Thyroid gland (tissue), 4 donors: ENCODE measurements around the gene KLK8.

Source experiments
- POLR2A ChIP-seq, 2 donors: fragments of 450-650 bp; IDR thresholded peaks; one replicate each; pipeline ENCODE4 v1.6.1; 2017; ENCODE audit warnings: antibody characterized with exemption in 2 of 2, mild to moderate bottlenecking in 2 of 2, moderate library complexity in 1 of 2
- TF ChIP-seq, protein P1 (sequence below), 6 experiments: fragments of 200-600 bp in 3 of 6; fragments of 450-650 bp in 3 of 6; sonication (generic) in 3 of 6; IDR thresholded peaks; one replicate each; pipeline ENCODE4 v1.5.1; 2016 to 2019; ENCODE audit warnings: antibody characterized with exemption in 6 of 6, mild to moderate bottlenecking in 2 of 6, inconsistent platforms in 1 of 6, moderate library complexity in 1 of 6

DNA sequence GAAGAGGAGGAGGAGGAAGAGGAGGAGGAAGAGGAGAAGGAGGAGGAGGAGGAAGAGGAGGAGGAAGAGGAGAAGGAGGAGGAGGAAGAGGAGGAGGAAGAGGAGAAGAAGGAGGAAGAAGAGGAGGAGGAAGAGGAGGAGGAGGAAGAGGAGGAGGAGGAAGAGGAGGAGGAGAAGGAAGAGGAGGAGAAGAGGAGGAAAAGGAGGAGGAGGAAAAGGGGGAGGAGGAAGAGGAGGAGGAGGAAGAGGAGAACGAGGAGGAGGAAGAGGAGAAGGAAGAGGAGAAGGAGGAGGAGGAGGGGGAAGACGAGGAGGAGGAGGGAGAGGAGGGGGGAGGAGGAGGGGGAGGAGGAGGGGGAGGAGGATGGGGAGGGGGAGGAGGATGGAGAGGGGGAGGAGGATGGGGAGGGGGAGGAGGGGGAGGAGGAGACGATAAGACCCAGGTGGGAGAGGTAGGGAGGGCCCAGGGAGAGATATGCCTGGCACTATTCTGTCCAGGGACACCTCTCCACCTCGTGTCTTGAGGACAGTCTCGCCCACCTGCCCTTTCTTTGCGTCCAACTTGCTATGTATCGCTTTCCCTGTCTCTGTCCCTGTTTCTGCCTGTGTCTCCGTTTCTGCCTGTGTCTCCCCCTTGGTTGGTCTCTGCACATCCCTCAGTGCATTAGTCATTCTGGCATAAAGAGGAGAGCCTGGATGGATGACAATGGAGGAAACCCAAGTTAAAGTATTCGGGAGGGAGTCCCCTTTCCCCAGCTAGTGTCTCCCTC is 41.5 kb downstream of the KLK8 start:
- TF ChIP-seq, protein P1, sequence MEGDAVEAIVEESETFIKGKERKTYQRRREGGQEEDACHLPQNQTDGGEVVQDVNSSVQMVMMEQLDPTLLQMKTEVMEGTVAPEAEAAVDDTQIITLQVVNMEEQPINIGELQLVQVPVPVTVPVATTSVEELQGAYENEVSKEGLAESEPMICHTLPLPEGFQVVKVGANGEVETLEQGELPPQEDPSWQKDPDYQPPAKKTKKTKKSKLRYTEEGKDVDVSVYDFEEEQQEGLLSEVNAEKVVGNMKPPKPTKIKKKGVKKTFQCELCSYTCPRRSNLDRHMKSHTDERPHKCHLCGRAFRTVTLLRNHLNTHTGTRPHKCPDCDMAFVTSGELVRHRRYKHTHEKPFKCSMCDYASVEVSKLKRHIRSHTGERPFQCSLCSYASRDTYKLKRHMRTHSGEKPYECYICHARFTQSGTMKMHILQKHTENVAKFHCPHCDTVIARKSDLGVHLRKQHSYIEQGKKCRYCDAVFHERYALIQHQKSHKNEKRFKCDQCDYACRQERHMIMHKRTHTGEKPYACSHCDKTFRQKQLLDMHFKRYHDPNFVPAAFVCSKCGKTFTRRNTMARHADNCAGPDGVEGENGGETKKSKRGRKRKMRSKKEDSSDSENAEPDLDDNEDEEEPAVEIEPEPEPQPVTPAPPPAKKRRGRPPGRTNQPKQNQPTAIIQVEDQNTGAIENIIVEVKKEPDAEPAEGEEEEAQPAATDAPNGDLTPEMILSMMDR (IDR thresholded peaks at IDR 0.05): no peak
- no peak for TF ChIP-seq POLR2A (IDR thresholded peaks at IDR 0.05)
